H9 (cell line): ENCODE measurements around the gene ARL16. TPM values are rescaled to one million over a fixed set of nuclear protein-coding genes. Genes with fewer than 3 reads are reported as not detected.

Experiments
- DNase-seq: peaks from one replicate; pipeline ENCODE4 v3.0.0-alpha.2; 2017
- H2AFZ ChIP-seq: one replicate; pipeline ENCODE4 v1.6.1; 2013; ENCODE audit warnings: mild to moderate bottlenecking, low read length, control low read depth, moderate library complexity
- H2AK5ac ChIP-seq: 2 replicates; pipeline ENCODE4 v1.6.1; 2013; ENCODE audit warnings: low read length, control low read depth, mixed read lengths; ENCODE audit not compliant: insufficient read length
- H2BK120ac ChIP-seq: one replicate; pipeline ENCODE4 v1.6.1; 2013; ENCODE audit warnings: low read depth, mild to moderate bottlenecking, low read length, control low read depth, inconsistent platforms; ENCODE audit not compliant: poor library complexity, severe bottlenecking
- H2BK12ac ChIP-seq: 2 replicates; pipeline ENCODE4 v1.6.1; 2013; ENCODE audit warnings: low read length, control low read depth, mixed read lengths, low read depth; ENCODE audit not compliant: insufficient read length
- H2BK15ac ChIP-seq: 2 replicates; pipeline ENCODE4 v1.6.1; 2013; ENCODE audit warnings: low read depth, low read length, control low read depth
- H2BK20ac ChIP-seq: one replicate; pipeline ENCODE4 v1.6.1; 2013; ENCODE audit warnings: low read depth, mild to moderate bottlenecking, low read length, control low read depth, inconsistent platforms; ENCODE audit not compliant: poor library complexity, severe bottlenecking
- H2BK5ac ChIP-seq: 2 replicates; pipeline ENCODE4 v1.6.1; 2013; ENCODE audit warnings: low read length, control low read depth, mixed read lengths; ENCODE audit not compliant: insufficient read length
- H3K14ac ChIP-seq: 2 replicates; pipeline ENCODE4 v1.6.1; 2013; ENCODE audit warnings: low read length, control low read depth; ENCODE audit not compliant: insufficient read depth
- H3K18ac ChIP-seq: 2 replicates; pipeline ENCODE4 v1.6.1; 2013; ENCODE audit warnings: low read depth, mild to moderate bottlenecking, mixed read lengths, low read length, control low read depth; ENCODE audit not compliant: insufficient read length
- H3K23ac ChIP-seq: 2 replicates; pipeline ENCODE4 v1.6.1; 2013; ENCODE audit warnings: low read length, control low read depth, mixed read lengths, low read depth; ENCODE audit not compliant: insufficient read length
- H3K23me2 ChIP-seq: 2 replicates; pipeline ENCODE4 v1.6.1; 2013; ENCODE audit warnings: low read depth, mild to moderate bottlenecking, mixed read lengths, low read length, control low read depth; ENCODE audit not compliant: insufficient read length, poor library complexity, severe bottlenecking
- H3K27ac ChIP-seq: 2 replicates; pipeline ENCODE4 v1.5.1; 2013; ENCODE audit warnings: low read length, control low read depth, mixed read lengths, low read depth; ENCODE audit not compliant: insufficient read length
- H3K27me3 ChIP-seq: 2 replicates; pipeline ENCODE4 v1.6.1; 2013; ENCODE audit warnings: low read length, control low read depth, inconsistent platforms; ENCODE audit not compliant: insufficient read depth
- H3K4ac ChIP-seq: 2 replicates; pipeline ENCODE4 v1.6.1; 2013; ENCODE audit warnings: low read depth, mild to moderate bottlenecking, control low read depth, inconsistent platforms, low read length, moderate library complexity
- H3K4me1 ChIP-seq: 2 replicates; pipeline ENCODE4 v1.6.1; 2013; ENCODE audit warnings: low read length, control low read depth, inconsistent platforms; ENCODE audit not compliant: insufficient read depth
- H3K4me2 ChIP-seq: 2 replicates; pipeline ENCODE4 v1.6.1; 2013; ENCODE audit warnings: low read length, control low read depth, mixed read lengths; ENCODE audit not compliant: insufficient read length, insufficient read depth
- H3K56ac ChIP-seq: 2 replicates; pipeline ENCODE4 v1.6.1; 2013; ENCODE audit warnings: low read depth, mild to moderate bottlenecking, mixed read lengths, low read length, control low read depth; ENCODE audit not compliant: insufficient read length
- H3K79me1 ChIP-seq: 2 replicates; pipeline ENCODE4 v1.6.1; 2013; ENCODE audit warnings: low read depth, mild to moderate bottlenecking, moderate library complexity, low read length, control low read depth, inconsistent platforms; ENCODE audit not compliant: insufficient read depth, poor library complexity, severe bottlenecking
- H3K79me2 ChIP-seq: 2 replicates; pipeline ENCODE4 v1.6.1; 2013; ENCODE audit warnings: low read length, control low read depth, inconsistent platforms; ENCODE audit not compliant: insufficient read depth
- H3K9ac ChIP-seq: 2 replicates; pipeline ENCODE4 v1.6.1; 2013; ENCODE audit warnings: low read length, control low read depth, mixed read lengths; ENCODE audit not compliant: insufficient read length; ENCODE audit errors: extremely low read depth
- H3K9me3 ChIP-seq: one replicate; pipeline ENCODE4 v1.6.1; 2013; ENCODE audit warnings: low read depth, low read length, inconsistent platforms; ENCODE audit not compliant: control insufficient read depth
- H3T11ph ChIP-seq: one replicate; pipeline ENCODE4 v1.6.1; 2013; ENCODE audit warnings: mild to moderate bottlenecking, low read length, control low read depth, inconsistent platforms
- H4K20me1 ChIP-seq: one replicate; pipeline ENCODE4 v1.6.1; 2013; ENCODE audit not compliant: control insufficient read depth, insufficient read length, insufficient read depth
- H4K5ac ChIP-seq: 2 replicates; pipeline ENCODE4 v1.6.1; 2013; ENCODE audit warnings: low read depth, mild to moderate bottlenecking, mixed read lengths, low read length, control low read depth; ENCODE audit not compliant: insufficient read length
- H4K8ac ChIP-seq: replicated peaks from 2 replicates; pipeline ENCODE4 v1.6.1; 2013; ENCODE audit warnings: low read length, control low read depth, mixed read lengths, low read depth; ENCODE audit not compliant: insufficient read length
- H4K91ac ChIP-seq: 2 replicates; pipeline ENCODE4 v1.6.1; 2013; ENCODE audit warnings: low read depth, mild to moderate bottlenecking, moderate library complexity, mixed read lengths, low read length, control low read depth; ENCODE audit not compliant: insufficient read length
- H3K27ac Mint-ChIP-seq, 3 experiments: 2 replicates in 2 of 3; 3 replicates in 1 of 3; pipeline ENCODE4 v1.8.0; 2020 to 2021; ENCODE audit warnings: mixed read lengths in 3 of 3, mild to moderate bottlenecking in 1 of 3, moderate library complexity in 1 of 3
- H3K27me3 Mint-ChIP-seq: 2 replicates; pipeline ENCODE4 v1.8.0; 2021; ENCODE audit warnings: low read depth, mild to moderate bottlenecking, moderate library complexity, mixed read lengths
- H3K36me3 Mint-ChIP-seq, 3 experiments: 2 replicates in 2 of 3; 3 replicates in 1 of 3; pipeline ENCODE4 v1.8.0; 2020 to 2021; ENCODE audit warnings: low read depth in 3 of 3, mixed read lengths in 3 of 3; ENCODE audit not compliant: insufficient read depth in 1 of 3
- H3K4me1 Mint-ChIP-seq, 2 experiments: 2 replicates each; pipeline ENCODE4 v1.8.0; 2020; ENCODE audit warnings: mixed read lengths in 2 of 2
- H3K4me3 Mint-ChIP-seq, 2 experiments: 2 replicates in 1 of 2; 3 replicates in 1 of 2; pipeline ENCODE4 v1.8.0; 2020 to 2021; ENCODE audit warnings: mild to moderate bottlenecking in 2 of 2, mixed read lengths in 2 of 2, moderate library complexity in 1 of 2
- H3K9me3 Mint-ChIP-seq, 2 experiments: 2 replicates in 1 of 2; 3 replicates in 1 of 2; pipeline ENCODE4 v1.8.0; 2020; ENCODE audit warnings: mild to moderate bottlenecking in 2 of 2, mixed read lengths in 2 of 2, moderate library complexity in 1 of 2
- CTCF ChIP-seq: fragments of 200-600 bp; sonication (generic); conservative IDR thresholded peaks from 3 replicates; pipeline ENCODE4 v1.8.0; 2021; ENCODE audit warnings: antibody characterized with exemption, mild to moderate bottlenecking
- WGBS: extraction: QIAGEN DNeasy Blood & Tissue Kit; methylation state at CpG from one replicate; pipeline ENCODE4 v1.1.7; 2013; ENCODE audit warnings: missing lambda C conversion rate, low lambda C conversion rate, mixed read lengths; ENCODE audit not compliant: insufficient read length; ENCODE audit errors: extremely low coverage; 5-methylcytosine and 5-hydroxymethylcytosine counted together
- total RNA-seq: library from RNA; stranded (reverse); gene quantifications from 2 replicates; pipeline ENCODE4 v1.2.1, GENCODE V29; 2021

The ARL16 gene
- total RNA-seq, 1 experiment from 2014 or later: 58.6 TPM

GRCh38 chr17:81723651-81724209, 40.1 kb upstream of the ARL16 start:
- Mint-ChIP-seq H3K9me3 (no peaks in the 10 kb centered on the region), H3K4me3 (no peak overlapping the region), H3K36me3 (peaks cover 0 to 8% (median 5%) of the 10 kb centered on the region in 3 experiments; a peak in 4 of 7 replicates), H3K27me3 (peaks cover 4% of the 10 kb centered on the region), H3K4me1 (peaks cover 8 to 15% of the 10 kb centered on the region in 2 experiments; a peak in 3 of 4 replicates), H3K27ac (peak overlapping the region; percentile 22 to 46 (median 23); a peak in 1 of 7 replicates)
- no peak overlapping the region for H3K4ac ChIP-seq
- H3K79me2 ChIP-seq: no peaks in the 10 kb centered on the region
- no peak overlapping the region for H2AFZ ChIP-seq
- no peak overlapping the region for H3K9ac ChIP-seq
- H3K4me1 ChIP-seq: no peaks in the 10 kb centered on the region
- no peak overlapping the region for H2BK15ac ChIP-seq
- H3K9me3 ChIP-seq: no peaks in the 10 kb centered on the region
- H4K91ac ChIP-seq: no peak overlapping the region
- no CpG with 5 or more reads among the region's 12 CpGs for WGBS
- no peak overlapping the region for H2BK120ac ChIP-seq
- no peak for DNase-seq
- H4K20me1 ChIP-seq: no peaks in the 10 kb centered on the region
- no peak overlapping the region for H3K56ac ChIP-seq
- H2BK20ac ChIP-seq: no peak overlapping the region
- no peak overlapping the region for H4K8ac ChIP-seq
- no peak for TF ChIP-seq CTCF
- H4K5ac ChIP-seq: no peak overlapping the region
- no peaks in the 10 kb centered on the region for H3K27me3 ChIP-seq
- H2BK12ac ChIP-seq: no peak overlapping the region
- H3K4me2 ChIP-seq: no peak overlapping the region
- no peak overlapping the region for H3K27ac ChIP-seq
- H2BK5ac ChIP-seq: no peak overlapping the region
- no peaks in the 10 kb centered on the region for H3K23me2 ChIP-seq
- no peak overlapping the region for H3T11ph ChIP-seq
- no peaks in the 10 kb centered on the region for H3K79me1 ChIP-seq
- H3K23ac ChIP-seq: no peak overlapping the region
- H2AK5ac ChIP-seq: no peak overlapping the region
- H3K18ac ChIP-seq: no peak overlapping the region
- H3K14ac ChIP-seq: no peak overlapping the region
